Loucy (cell line): ENCODE measurements around the gene TMEM108.

ENCODE experiments used
- EZH2phosphoT487 ChIP-seq: fragments of 200-600 bp; IDR thresholded peaks from 2 replicates; pipeline ENCODE4 v1.6.1; 2018; ENCODE audit warnings: antibody characterized with exemption, mild to moderate bottlenecking, moderate library complexity, borderline replicate concordance
- TF ChIP-seq, protein P1 (sequence below): fragments of 200-600 bp; sonication (generic); conservative IDR thresholded peaks from 2 replicates; pipeline ENCODE4 v1.5.1; 2014; ENCODE audit warnings: mild to moderate bottlenecking, antibody characterized with exemption, low read length

- TF ChIP-seq, protein P1, sequence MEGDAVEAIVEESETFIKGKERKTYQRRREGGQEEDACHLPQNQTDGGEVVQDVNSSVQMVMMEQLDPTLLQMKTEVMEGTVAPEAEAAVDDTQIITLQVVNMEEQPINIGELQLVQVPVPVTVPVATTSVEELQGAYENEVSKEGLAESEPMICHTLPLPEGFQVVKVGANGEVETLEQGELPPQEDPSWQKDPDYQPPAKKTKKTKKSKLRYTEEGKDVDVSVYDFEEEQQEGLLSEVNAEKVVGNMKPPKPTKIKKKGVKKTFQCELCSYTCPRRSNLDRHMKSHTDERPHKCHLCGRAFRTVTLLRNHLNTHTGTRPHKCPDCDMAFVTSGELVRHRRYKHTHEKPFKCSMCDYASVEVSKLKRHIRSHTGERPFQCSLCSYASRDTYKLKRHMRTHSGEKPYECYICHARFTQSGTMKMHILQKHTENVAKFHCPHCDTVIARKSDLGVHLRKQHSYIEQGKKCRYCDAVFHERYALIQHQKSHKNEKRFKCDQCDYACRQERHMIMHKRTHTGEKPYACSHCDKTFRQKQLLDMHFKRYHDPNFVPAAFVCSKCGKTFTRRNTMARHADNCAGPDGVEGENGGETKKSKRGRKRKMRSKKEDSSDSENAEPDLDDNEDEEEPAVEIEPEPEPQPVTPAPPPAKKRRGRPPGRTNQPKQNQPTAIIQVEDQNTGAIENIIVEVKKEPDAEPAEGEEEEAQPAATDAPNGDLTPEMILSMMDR = no peak
- TF ChIP-seq EZH2phosphoT487 = no peak
Observed at GRCh38 chr3:133113526-133113925, 75.3 kb downstream of the TMEM108 start.
